BJ (cell line): ENCODE data around the gene CELF2. TPM values are rescaled to one million over a fixed set of nuclear protein-coding genes. Genes with fewer than 3 reads are reported as not detected.

Source experiments
- CTCF ChIA-PET: fragments of 350-600 bp; formaldehyde crosslinking; extraction: SDS; loops from one replicate; lab custom pipeline; 2021; ENCODE audit warnings: antibody characterized with exemption, inconsistent platforms; lab: Yijun Ruan, JAX
- POLR2A ChIA-PET: fragments of 300-600 bp; sonication (Branson Sonifier 250); formaldehyde crosslinking; extraction: SDS; loops from one replicate; lab custom pipeline; 2021; ENCODE audit warnings: antibody characterized with exemption; lab: Charles Lee
- DNase-seq: peaks from one replicate; pipeline ENCODE4 v3.0.0-alpha.2; 2011; ENCODE audit warnings: low read depth
- H3K27me3 ChIP-seq: 2 replicates; pipeline ENCODE4 v1.6.0; 2011; ENCODE audit warnings: low read length; ENCODE audit not compliant: control insufficient read depth, insufficient read depth
- H3K36me3 ChIP-seq: 2 replicates; pipeline ENCODE4 v1.5.1; 2011; ENCODE audit warnings: low read length; ENCODE audit not compliant: control insufficient read depth, insufficient read depth
- H3K4me3 ChIP-seq: 2 replicates; pipeline ENCODE4 v1.5.1; 2011; ENCODE audit warnings: low read depth, mild to moderate bottlenecking, control low read depth, low read length
- CTCF ChIP-seq: IDR thresholded peaks from 2 replicates; pipeline ENCODE4 v1.5.1; 2011; ENCODE audit warnings: low read depth, mild to moderate bottlenecking, control low read depth, inconsistent platforms, low read length, moderate library complexity; ENCODE audit not compliant: insufficient read depth
- polyA plus RNA-seq: library from polyadenylated mRNA; depleted of rRNA; stranded (reverse); fragments of >200 nt; gene quantifications from 2 replicates; pipeline ENCODE4 v1.2.3, GENCODE V29; 2011

The CELF2 gene
- polyA plus RNA-seq, 1 experiment: 8.8 TPM

- Histone ChIP-seq H3K36me3 (no peaks in the 10 kb centered on the region), H3K27me3 (no peaks in the 10 kb centered on the region), H3K4me3 (no peak overlapping the region)
- POLR2A ChIA-PET: no interaction called here
- CTCF ChIA-PET: interaction anchor here (0.7 to 0.9 kb wide), 2 partner anchors 10 to 15 kb away, joined by 3 read pairs; no protein-coding TSS in a partner anchor
- DNase-seq: no peak
- no peak for TF ChIP-seq CTCF
Observed at GRCh38 chr10:11096422-11096821, 78.8 kb downstream of the CELF2 start.

DNA sequence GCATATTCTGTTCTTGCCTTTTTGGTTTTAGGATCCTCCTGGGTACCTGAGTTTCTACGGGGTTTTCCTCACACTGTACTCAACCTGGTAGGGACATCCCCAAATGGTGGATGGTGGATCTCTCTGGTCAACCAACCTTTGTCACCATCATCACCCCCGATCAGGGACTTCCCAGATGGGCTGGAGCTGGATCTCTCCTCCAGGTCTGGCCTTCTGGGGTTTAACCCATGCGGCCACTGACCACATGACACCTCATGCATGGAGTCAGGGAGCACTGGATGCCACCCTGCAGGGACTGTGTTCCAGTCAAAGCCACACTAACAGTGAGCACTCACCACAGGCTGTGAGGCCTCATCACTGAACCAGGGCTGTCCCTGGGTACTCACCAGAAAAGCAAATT is 80.0 kb downstream of the CELF2 start:
- H3K4me3 ChIP-seq: no peak overlapping the region
- H3K36me3 ChIP-seq: no peaks in the 10 kb centered on the region
- ChIA-PET POLR2A (no interaction called here), CTCF (no interaction called here)
- DNase-seq: no peak
- no peaks in the 10 kb centered on the region for H3K27me3 ChIP-seq
- TF ChIP-seq CTCF: no peak

DNA sequence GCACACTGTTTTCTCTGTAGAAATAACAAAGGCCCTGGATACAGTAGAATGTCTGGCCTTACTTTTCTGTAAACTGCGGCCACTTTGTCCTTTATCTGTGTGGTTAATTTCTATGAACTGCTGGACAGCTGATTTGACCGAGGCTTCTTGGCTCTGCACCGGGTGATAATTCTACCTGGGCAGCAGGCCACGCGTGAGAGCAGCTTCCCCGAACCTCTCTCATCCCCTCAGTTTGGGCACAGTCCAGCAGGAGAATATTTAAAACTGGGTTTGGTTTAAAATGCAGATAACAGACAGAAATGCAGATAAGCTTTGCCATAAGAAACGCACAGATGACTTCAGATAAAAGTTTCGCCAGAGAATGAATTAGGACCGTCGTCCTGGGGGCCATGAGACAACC is 81.0 kb downstream of the CELF2 start:
- DNase-seq: no peak
- POLR2A ChIA-PET: no interaction called here

DNA sequence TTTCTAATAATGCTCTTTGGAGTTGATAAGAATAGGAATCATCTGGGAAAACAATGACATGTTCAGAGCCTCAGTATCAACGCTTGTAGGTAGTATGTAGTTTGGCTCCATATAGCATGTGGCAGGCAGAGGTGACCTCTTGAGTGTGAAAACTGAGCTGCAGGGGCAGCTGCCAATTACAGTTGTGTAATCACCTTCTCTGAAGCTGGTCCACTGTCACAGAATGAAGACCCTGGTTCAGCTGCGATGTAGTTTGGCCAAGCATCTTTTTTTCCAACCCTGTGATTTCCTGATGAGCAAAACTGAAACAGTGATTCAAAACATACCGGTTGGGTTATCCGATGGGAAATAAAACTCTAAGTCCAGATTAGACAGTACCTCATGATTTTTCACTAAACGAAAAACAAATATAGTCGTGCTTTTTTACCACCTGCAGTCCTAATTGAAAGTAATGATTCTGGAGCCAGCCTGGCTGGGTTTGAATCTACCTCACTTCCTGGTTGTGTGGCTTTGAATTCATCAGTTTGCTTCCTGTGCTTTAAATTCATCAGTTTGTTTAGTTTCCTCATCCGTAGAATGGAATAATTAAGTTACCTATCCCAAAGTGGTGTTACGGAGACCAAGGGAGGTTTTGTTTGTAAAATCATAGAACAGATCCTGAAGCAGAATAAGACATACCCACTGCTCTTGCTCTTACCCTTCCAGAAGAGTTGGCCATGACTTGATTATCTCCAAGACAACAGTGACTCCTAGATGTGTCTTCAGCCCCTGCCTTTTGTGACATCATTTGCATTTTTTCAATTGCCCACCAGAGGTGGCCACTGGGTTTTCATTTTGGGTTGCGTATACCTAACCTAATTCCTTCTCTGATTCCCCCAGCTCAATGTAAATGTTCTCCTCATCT is 87.4 kb downstream of the CELF2 start:
- no peak for DNase-seq
- TF ChIP-seq CTCF: no peak
- Histone ChIP-seq H3K36me3 (no peaks in the 10 kb centered on the region), H3K27me3 (no peaks in the 10 kb centered on the region), H3K4me3 (no peak overlapping the region)
- POLR2A ChIA-PET: no interaction called here
- CTCF ChIA-PET: no interaction called here

More for the DNA sequence above, 81.0 kb downstream of the CELF2 start:
- Histone ChIP-seq H3K27me3 (no peaks in the 10 kb centered on the region), H3K4me3 (no peak overlapping the region), H3K36me3 (no peaks in the 10 kb centered on the region)
- CTCF ChIA-PET: interaction anchor here (0.6 kb wide), 1 partner anchor 213 kb away, joined by 3 read pairs; no protein-coding TSS in a partner anchor
- TF ChIP-seq CTCF: no peak

- Histone ChIP-seq H3K4me3 (no peak overlapping the region), H3K36me3 (no peaks in the 10 kb centered on the region), H3K27me3 (no peaks in the 10 kb centered on the region)
- ChIA-PET CTCF (interaction anchor here (0.7 kb wide), 1 partner anchor 359 kb away, joined by 4 read pairs; no protein-coding TSS in a partner anchor), POLR2A (no interaction called here)
- DNase-seq: no peak
- no peak for TF ChIP-seq CTCF
Observed at GRCh38 chr10:11105676-11106004, 88.0 kb downstream of the CELF2 start.
